IMR-90 (cell line): ENCODE results near the gene PARD3. TPM values are rescaled to one million over a fixed set of nuclear protein-coding genes. Genes with fewer than 3 reads are reported as not detected.
"Not testable (repeated sequence)": the region's sequence is repeated elsewhere in the genome, so short reads cannot be mapped to it uniquely, and the experiment has no call there.

Experiments
- ATAC-seq: fragments of 200-7000 bp; cut with Tn5 transposase; 2 replicates; pipeline ENCODE4 v1.9.1; 2020; ENCODE audit warnings: low read depth, mild to moderate bottlenecking, moderate library complexity
- BruUV-seq: library from RNA; stranded (reverse); fragments of 400-500 nt; replicated peaks from 2 replicates; lab custom pipeline; 2021; lab: Mats Ljungman, UMichigan
- CTCF ChIA-PET: fragments of 300-600 bp; formaldehyde crosslinking; extraction: SDS; loops from one replicate; lab custom pipeline; 2021; ENCODE audit warnings: antibody characterized with exemption; lab: Yijun Ruan, JAX
- POLR2A ChIA-PET: fragments of 300-600 bp; sonication (Branson Sonifier 250); formaldehyde crosslinking; loops from one replicate; lab custom pipeline; 2022; ENCODE audit warnings: antibody characterized with exemption; ENCODE audit not compliant: unreplicated experiment; lab: Charles Lee
- DNase-seq: peaks from one replicate; pipeline ENCODE4 v3.0.0; 2013
- H2AFZ ChIP-seq: replicated peaks from 2 replicates; pipeline ENCODE3; 2013; ENCODE audit warnings: low read length, mild to moderate bottlenecking; ENCODE audit not compliant: poor library complexity
- H2AK5ac ChIP-seq: 2 replicates; pipeline ENCODE4 v1.6.1; 2013; ENCODE audit warnings: low read depth, low read length, inconsistent platforms
- H2AK9ac ChIP-seq: replicated peaks from 2 replicates; pipeline ENCODE3; 2013; ENCODE audit warnings: mild to moderate bottlenecking, low read depth, low read length, moderate library complexity; ENCODE audit not compliant: poor library complexity
- H2BK120ac ChIP-seq: 2 replicates; pipeline ENCODE4 v1.6.1; 2013; ENCODE audit warnings: low read depth, low read length, inconsistent platforms
- H2BK15ac ChIP-seq: 3 replicates; pipeline ENCODE4 v1.6.1; 2013; ENCODE audit warnings: low read depth, low read length, inconsistent platforms
- H2BK20ac ChIP-seq: 2 replicates; pipeline ENCODE4 v1.6.1; 2013; ENCODE audit warnings: low read depth, mild to moderate bottlenecking, inconsistent platforms, low read length, moderate library complexity
- H2BK5ac ChIP-seq: 2 replicates; pipeline ENCODE4 v1.6.1; 2013; ENCODE audit warnings: mild to moderate bottlenecking, low read depth, low read length, inconsistent platforms; ENCODE audit not compliant: poor library complexity, severe bottlenecking
- H3K14ac ChIP-seq: replicated peaks from 2 replicates; pipeline ENCODE4 v1.6.1; 2013; ENCODE audit warnings: low read depth, low read length, inconsistent platforms
- H3K18ac ChIP-seq: 2 replicates; pipeline ENCODE4 v1.6.1; 2013; ENCODE audit warnings: low read depth, low read length, control low read depth
- H3K23ac ChIP-seq: 2 replicates; pipeline ENCODE4 v1.6.1; 2013; ENCODE audit warnings: low read depth, low read length, inconsistent platforms
- H3K27ac ChIP-seq: 2 replicates; pipeline ENCODE4 v1.5.1; 2013; ENCODE audit warnings: mild to moderate bottlenecking, control low read depth, low read length; ENCODE audit not compliant: insufficient read depth
- H3K27me3 ChIP-seq: 2 replicates; pipeline ENCODE4 v1.6.1; 2013; ENCODE audit warnings: low read length; ENCODE audit not compliant: control insufficient read depth, insufficient read depth
- H3K36me3 ChIP-seq: 2 replicates; pipeline ENCODE4 v1.6.1; 2013; ENCODE audit warnings: low read length, mixed read lengths; ENCODE audit not compliant: control insufficient read depth, insufficient read depth
- H3K4ac ChIP-seq: 2 replicates; pipeline ENCODE4 v1.6.1; 2013; ENCODE audit warnings: low read depth, low read length, inconsistent platforms
- H3K4me1 ChIP-seq: 2 replicates; pipeline ENCODE4 v1.6.1; 2013; ENCODE audit warnings: low read length, mixed read lengths; ENCODE audit not compliant: control insufficient read depth, insufficient read depth
- H3K4me2 ChIP-seq: 2 replicates; pipeline ENCODE4 v1.6.1; 2013; ENCODE audit warnings: low read depth, mild to moderate bottlenecking, control low read depth, low read length, moderate library complexity
- H3K4me3 ChIP-seq: 2 replicates; pipeline ENCODE4 v1.5.1; 2013; ENCODE audit warnings: low read depth, mild to moderate bottlenecking, control low read depth, low read length, moderate library complexity; ENCODE audit not compliant: insufficient read depth
- H3K56ac ChIP-seq: 2 replicates; pipeline ENCODE4 v1.6.1; 2013; ENCODE audit warnings: low read length, inconsistent platforms; ENCODE audit not compliant: insufficient read depth; ENCODE audit errors: extremely low read depth
- H3K79me1 ChIP-seq, 2 experiments: 2 replicates each; pipeline ENCODE4 v1.6.1; 2013; ENCODE audit warnings: low read length in 2 of 2, inconsistent platforms in 1 of 2, low read depth in 1 of 2
- H3K9ac ChIP-seq: 2 replicates; pipeline ENCODE4 v1.6.1; 2013; ENCODE audit warnings: low read depth, low read length, control low read depth
- H3K9me1 ChIP-seq: 2 replicates; pipeline ENCODE4 v1.6.1; 2013; ENCODE audit warnings: low read length, inconsistent platforms; ENCODE audit not compliant: insufficient read depth
- H3K9me3 ChIP-seq: 2 replicates; pipeline ENCODE4 v1.6.1; 2013; ENCODE audit warnings: low read length; ENCODE audit not compliant: control insufficient read depth, insufficient read depth
- H4K20me1 ChIP-seq: 2 replicates; pipeline ENCODE4 v1.6.1; 2013; ENCODE audit warnings: low read length, inconsistent platforms; ENCODE audit not compliant: insufficient read depth
- H4K5ac ChIP-seq: 2 replicates; pipeline ENCODE4 v1.6.1; 2013; ENCODE audit warnings: mild to moderate bottlenecking, low read depth, low read length, control low read depth
- H4K8ac ChIP-seq, 2 experiments: 2 replicates each; pipeline ENCODE4 v1.6.1; 2013; ENCODE audit warnings: low read depth in 2 of 2, low read length in 2 of 2, control low read depth in 1 of 2, inconsistent platforms in 1 of 2
- H4K91ac ChIP-seq: 2 replicates; pipeline ENCODE4 v1.6.1; 2013; ENCODE audit warnings: low read depth, low read length, inconsistent platforms; ENCODE audit not compliant: insufficient read depth
- CEBPB ChIP-seq: IDR thresholded peaks from 2 replicates; pipeline ENCODE4 v1.6.1; 2012; ENCODE audit warnings: low read depth, low read length, improper control_type of control experiment
- FOS ChIP-seq: fragments of 150-350 bp; IDR thresholded peaks from 2 replicates; pipeline ENCODE4 v1.6.1; 2016; ENCODE audit warnings: low read depth, low read length
- MAFK ChIP-seq: IDR thresholded peaks from 2 replicates; pipeline ENCODE4 v1.6.1; 2012; ENCODE audit warnings: low read depth, low read length, improper control_type of control experiment
- MXI1 ChIP-seq: IDR thresholded peaks from 2 replicates; pipeline ENCODE4 v1.6.1; 2012; ENCODE audit warnings: low read depth, mild to moderate bottlenecking, low read length, moderate library complexity, borderline replicate concordance
- NFE2L2 ChIP-seq: fragments of 150-350 bp; IDR thresholded peaks from 2 replicates; pipeline ENCODE4 v1.6.1; 2016; ENCODE audit warnings: low read depth, mild to moderate bottlenecking, low read length
- POLR2A ChIP-seq: IDR thresholded peaks from 2 replicates; pipeline ENCODE4 v1.6.1; 2012; ENCODE audit warnings: mild to moderate bottlenecking, low read depth, low read length
- RAD21 ChIP-seq: IDR thresholded peaks from 2 replicates; pipeline ENCODE4 v1.6.1; 2012; ENCODE audit warnings: low read length, improper control_type of control experiment
- RCOR1 ChIP-seq: IDR thresholded peaks from 2 replicates; pipeline ENCODE4 v1.6.1; 2012; ENCODE audit warnings: mild to moderate bottlenecking, low read length, improper control_type of control experiment; ENCODE audit not compliant: insufficient replicate concordance
- RFX5 ChIP-seq: IDR thresholded peaks from 2 replicates; pipeline ENCODE4 v1.8.0; 2012; ENCODE audit warnings: low read depth, mild to moderate bottlenecking, low read length, moderate library complexity
- WGBS, 2 experiments: methylation state at CpG; one replicate each; pipeline versions ENCODE4 v1.1.5 to v1.1.7; 2013; ENCODE audit warnings: missing lambda C conversion rate in 2 of 2; ENCODE audit not compliant: insufficient read length in 1 of 2; ENCODE audit errors: extremely low coverage in 2 of 2; 5-methylcytosine and 5-hydroxymethylcytosine counted together
- dilution Hi-C: fragments of 300-500 bp; cut with HindIII; formaldehyde crosslinking; loops from one replicate; pipeline ENCODE4 v1.14.3; 2018; ENCODE audit warnings: low sequenced_read_pairs; ENCODE audit not compliant: unreplicated experiment
- in situ Hi-C: fragments of 300-500 bp; cut with MboI; formaldehyde crosslinking; loops from 3 replicates; pipeline ENCODE4 v1.14.3; 2019; ENCODE audit warnings: low sequenced_read_pairs, inconsistent platforms, mixed read lengths
- intact Hi-C: fragments of 100-400 bp; cut with micrococcal nuclease; formaldehyde crosslinking; loops from 2 replicates; pipeline ENCODE4 v1.10.0; 2022
- polyA plus RNA-seq, 3 experiments: library from polyadenylated mRNA; depleted of rRNA; stranded (reverse); fragments of >200 nt; gene quantifications; 2 replicates each; pipeline ENCODE4 v1.2.3, GENCODE V29; 2012; ENCODE audit warnings: low replicate concordance in 1 of 3
- total RNA-seq: library from RNA; depleted of rRNA; stranded (reverse); fragments of >200 nt; gene quantifications from 2 replicates; pipeline ENCODE4 v1.2.3, GENCODE V29; 2012

Gene PARD3
- total and polyA plus RNA-seq, 2 of the 4 experiments (the other 2 are of a cell fraction) = 14.6 to 37.5 TPM

- intact Hi-C loops = no loop called here
Measured at GRCh38 chr10:34074051-34074450, 741.0 kb downstream of the PARD3 start.

GRCh38 chr10:34067741-34068140, 747.4 kb downstream of the PARD3 start:
- BruUV-seq, H3K23ac ChIP-seq, H3K9me1 ChIP-seq, H2AFZ ChIP-seq, CTCF ChIA-PET, H4K20me1 ChIP-seq, H2AK5ac ChIP-seq, dilution Hi-C loops, H3K18ac ChIP-seq, DNase-seq, H3K36me3 ChIP-seq, H3K27ac ChIP-seq, in situ Hi-C loops, H3K56ac ChIP-seq, H3K4ac ChIP-seq, H3K14ac ChIP-seq, H2BK15ac ChIP-seq, H3K27me3 ChIP-seq, H4K8ac ChIP-seq, H4K91ac ChIP-seq, H2AK9ac ChIP-seq, H3K9ac ChIP-seq, H2BK20ac ChIP-seq, H4K5ac ChIP-seq, intact Hi-C loops, H3K4me2 ChIP-seq, H2BK120ac ChIP-seq, ATAC-seq, H2BK5ac ChIP-seq, H3K4me1 ChIP-seq, POLR2A ChIA-PET, H3K4me3 ChIP-seq, H3K79me1 ChIP-seq, H3K9me3 ChIP-seq: not testable (repeated sequence)
- WGBS, 2 experiments = no CpG with 5 or more reads among the region's 6 CpGs

More at GRCh38 chr10:34074051-34074450, 741.0 kb downstream of the PARD3 start:
- CTCF ChIA-PET = no interaction called here
- TF ChIP-seq NFE2L2 (no peak), RFX5 (no peak), CEBPB (no peak), MAFK (no peak), FOS (no peak), RAD21 (no peak), POLR2A (no peak), MXI1 (no peak), RCOR1 (no peak)
- H2BK15ac ChIP-seq = no peak overlapping the region
- no peak overlapping the region for H4K8ac ChIP-seq
- H3K4me2 ChIP-seq = no peak overlapping the region
- POLR2A ChIA-PET = no interaction called here
- H3K9me3 ChIP-seq = peaks cover 2% of the 10 kb centered on the region
- ATAC-seq = no peak
- no peak overlapping the region for H2AK5ac ChIP-seq
- no peak overlapping the region for H2BK20ac ChIP-seq
- H2AK9ac ChIP-seq = no peak overlapping the region
- H3K9ac ChIP-seq = no peak overlapping the region
- no CpG with 5 or more reads among the region's 3 CpGs for WGBS, 2 experiments
- H3K23ac ChIP-seq = no peak overlapping the region
- H3K4me3 ChIP-seq = no peak overlapping the region
- H3K27ac ChIP-seq = no peak overlapping the region
- no peak overlapping the region for H2AFZ ChIP-seq
- no peak overlapping the region for H2BK5ac ChIP-seq
- no peaks in the 10 kb centered on the region for H3K36me3 ChIP-seq
- in situ Hi-C loops = no loop called here
- no peak overlapping the region for H3K18ac ChIP-seq
- no peaks in the 10 kb centered on the region for H3K4me1 ChIP-seq
- H3K4ac ChIP-seq = no peak overlapping the region
- no peak overlapping the region for H2BK120ac ChIP-seq
- no peaks in the 10 kb centered on the region for H4K20me1 ChIP-seq
- H3K79me1 ChIP-seq = no peaks in the 10 kb centered on the region
- no peak overlapping the region for H3K56ac ChIP-seq
- dilution Hi-C loops = no loop called here
- H4K5ac ChIP-seq = no peak overlapping the region
- BruUV-seq = no TSS peak
- DNase-seq = no peak
- H3K9me1 ChIP-seq = no peaks in the 10 kb centered on the region
- H4K91ac ChIP-seq = no peak overlapping the region
- no peak overlapping the region for H3K14ac ChIP-seq
- H3K27me3 ChIP-seq = no peaks in the 10 kb centered on the region; the same call in none of the 2 replicates
